Lower leg skin (tissue), 3 donors: ENCODE data around the gene LIF.

Source experiments
- CTCF ChIP-seq, 3 donors: fragments of 450-650 bp; IDR thresholded peaks; one replicate each; pipeline ENCODE4 v1.5.1; 2016; ENCODE audit warnings: antibody characterized with exemption in 3 of 3, mild to moderate bottlenecking in 3 of 3, moderate library complexity in 2 of 3
- POLR2A ChIP-seq, 2 donors: fragments of 450-650 bp; IDR thresholded peaks; one replicate each; pipeline ENCODE4 v1.6.1; 2016 to 2017; ENCODE audit warnings: antibody characterized with exemption in 2 of 2, mild to moderate bottlenecking in 1 of 2, moderate library complexity in 1 of 2

- TF ChIP-seq POLR2A (IDR thresholded peaks at IDR 0.05) (no peak), CTCF (IDR thresholded peaks at IDR 0.05) (no peak)
Measured at GRCh38 chr22:30197389-30197788, 49.2 kb downstream of the LIF start.
